Measurements from ENCODE around the gene SPINT3. TPM values are rescaled to one million over a fixed set of nuclear protein-coding genes. Genes with fewer than 3 reads are reported as not detected.

SPINT3 gene
- total RNA-seq, 4 donors from 2014 or later: not detected

- intact Hi-C loops (cut with DNase I; ENCODE audit: low total_unique reads): no loop called here
- DNase-seq (ENCODE audit: low spot score in 2 of 2): no peak
These were observed 45.8 kb downstream of the SPINT3 start, which contains the start of gene WFDC2 for GRCh38 chr20:45469336-45470261. TSS of gene WFDC2 (plus strand) at chr20:45469753. CDS start at chr20:45469782, 29 bp downstream.

GRCh38 chr20:45467861-45468260, 47.6 kb downstream of the SPINT3 start:
- TF ChIP-seq POLR2A (IDR thresholded peaks at IDR 0.05): no peak
- TF ChIP-seq, protein P1, sequence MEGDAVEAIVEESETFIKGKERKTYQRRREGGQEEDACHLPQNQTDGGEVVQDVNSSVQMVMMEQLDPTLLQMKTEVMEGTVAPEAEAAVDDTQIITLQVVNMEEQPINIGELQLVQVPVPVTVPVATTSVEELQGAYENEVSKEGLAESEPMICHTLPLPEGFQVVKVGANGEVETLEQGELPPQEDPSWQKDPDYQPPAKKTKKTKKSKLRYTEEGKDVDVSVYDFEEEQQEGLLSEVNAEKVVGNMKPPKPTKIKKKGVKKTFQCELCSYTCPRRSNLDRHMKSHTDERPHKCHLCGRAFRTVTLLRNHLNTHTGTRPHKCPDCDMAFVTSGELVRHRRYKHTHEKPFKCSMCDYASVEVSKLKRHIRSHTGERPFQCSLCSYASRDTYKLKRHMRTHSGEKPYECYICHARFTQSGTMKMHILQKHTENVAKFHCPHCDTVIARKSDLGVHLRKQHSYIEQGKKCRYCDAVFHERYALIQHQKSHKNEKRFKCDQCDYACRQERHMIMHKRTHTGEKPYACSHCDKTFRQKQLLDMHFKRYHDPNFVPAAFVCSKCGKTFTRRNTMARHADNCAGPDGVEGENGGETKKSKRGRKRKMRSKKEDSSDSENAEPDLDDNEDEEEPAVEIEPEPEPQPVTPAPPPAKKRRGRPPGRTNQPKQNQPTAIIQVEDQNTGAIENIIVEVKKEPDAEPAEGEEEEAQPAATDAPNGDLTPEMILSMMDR (IDR thresholded peaks at IDR 0.05): no peak
- H3K4me3 ChIP-seq (ENCODE audit: low read depth, poor library complexity, severe bottlenecking): no peak overlapping the region
- DNase-seq (ENCODE audit: low spot score in 2 of 2): no peak
- intact Hi-C loops (cut with DNase I; ENCODE audit: low total_unique reads): no loop called here
- WGBS, 2 donors: 41 to 59% methylated on average over 3 of the region's 3 CpGs

More at GRCh38 chr20:45469336-45470261, 45.8 kb downstream of the SPINT3 start, which contains the start of gene WFDC2:
- WGBS, 2 donors: 4 to 6% methylated on average over 53 of the region's 54 CpGs
- TF ChIP-seq, protein P1 (IDR thresholded peaks at IDR 0.05): no peak
- no peak for TF ChIP-seq POLR2A (IDR thresholded peaks at IDR 0.05)
- peak within 1 kb of the TSS; percentile 2 for H3K4me3 ChIP-seq (ENCODE audit: low read depth, poor library complexity, severe bottlenecking)

DNA sequence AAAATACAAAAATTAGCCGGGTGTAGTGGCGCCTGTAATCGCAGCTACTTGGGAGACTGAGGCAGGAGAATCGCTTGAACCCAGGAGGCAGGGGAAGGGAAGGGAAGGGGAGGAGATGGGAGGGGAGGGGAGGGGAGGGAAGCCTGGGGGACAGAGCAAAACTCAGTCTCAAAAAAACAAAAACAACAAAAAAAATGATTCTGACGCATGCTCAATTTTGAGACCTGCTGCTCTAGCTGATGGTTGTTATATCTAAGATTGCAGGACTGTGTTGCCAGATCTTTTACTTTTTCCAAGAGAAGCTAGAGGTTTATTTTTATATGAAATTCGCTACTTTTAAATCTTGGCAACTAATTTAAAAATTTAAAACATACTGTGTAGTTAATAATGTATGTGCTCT, 48.2 kb downstream of the SPINT3 start:
- TF ChIP-seq, protein P1 (IDR thresholded peaks at IDR 0.05): no peak
- WGBS, 2 donors: 90 to 97% methylated on average over 6 of the region's 6 CpGs
- DNase-seq (ENCODE audit: low spot score in 2 of 2): no peak
- H3K4me3 ChIP-seq (ENCODE audit: low read depth, poor library complexity, severe bottlenecking): no peak overlapping the region
- intact Hi-C loops (cut with DNase I; ENCODE audit: low total_unique reads): no loop called here

DNA sequence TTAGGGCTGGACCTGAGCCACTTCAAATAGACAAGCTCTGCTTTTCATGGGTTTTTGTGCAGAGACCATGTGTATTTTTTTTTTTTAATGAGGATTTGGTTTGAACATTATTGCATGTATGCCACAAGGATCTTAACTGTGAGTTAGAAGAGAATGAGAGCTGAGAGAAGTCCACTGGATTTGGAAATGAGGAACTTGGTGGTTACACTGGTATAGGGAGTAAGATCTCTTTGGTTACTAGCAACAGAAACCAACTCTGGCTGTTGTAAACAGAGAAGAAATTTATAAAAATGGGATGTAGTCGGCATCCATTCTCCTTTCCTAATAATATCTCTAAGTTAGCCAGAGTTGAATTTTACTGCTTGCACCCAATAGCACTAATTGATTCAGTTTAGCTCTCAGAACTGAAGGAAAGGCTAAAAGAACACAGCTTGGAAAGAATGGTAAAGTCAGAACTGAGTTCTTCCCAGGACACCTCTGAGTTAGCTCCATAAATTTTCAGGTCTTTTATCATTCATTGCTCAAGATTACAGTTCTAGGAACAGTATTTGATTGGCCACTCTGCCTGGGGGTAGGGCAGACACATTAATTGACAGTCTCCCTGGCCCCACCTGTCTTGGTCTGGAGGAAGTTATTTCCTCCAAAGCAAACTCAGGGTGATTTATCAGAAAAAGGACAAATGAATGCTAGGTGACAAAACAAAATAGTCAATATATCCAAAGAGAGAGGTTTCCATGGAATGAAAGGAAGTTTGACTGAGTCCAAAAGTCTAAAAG, 49.7 kb downstream of the SPINT3 start:
- 68% methylated on average over 1 of the region's 1 CpG for WGBS, 2 donors

DNA sequence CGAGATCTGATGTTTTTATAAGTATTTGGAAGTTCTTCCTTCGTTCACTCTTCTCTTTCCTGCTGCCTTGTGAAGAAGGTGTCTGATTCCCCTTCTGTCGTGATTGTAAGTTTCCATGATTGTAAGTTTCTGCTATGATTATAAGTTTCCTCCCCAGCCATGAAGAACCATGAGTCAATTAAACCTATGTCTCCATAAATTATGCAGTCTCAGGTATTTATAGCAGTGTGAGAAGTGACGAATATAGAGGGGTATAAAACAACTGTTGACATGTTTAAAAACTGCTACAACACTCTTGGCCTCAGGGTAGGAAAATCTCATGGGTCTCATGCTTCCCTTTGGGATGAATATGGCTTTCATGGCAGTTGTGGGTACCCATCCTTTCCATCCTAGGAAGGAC, 51.7 kb downstream of the SPINT3 start:
- WGBS, 2 donors: 60 to 74% methylated on average over 4 of the region's 4 CpGs
- DNase-seq (ENCODE audit: low spot score in 2 of 2): no peak
- intact Hi-C loops (cut with DNase I; ENCODE audit: low total_unique reads): no loop called here
- no peak overlapping the region for H3K4me3 ChIP-seq (ENCODE audit: low read depth, poor library complexity, severe bottlenecking)
- TF ChIP-seq, protein P1 (IDR thresholded peaks at IDR 0.05): no peak
- TF ChIP-seq POLR2A (IDR thresholded peaks at IDR 0.05): no peak

More for the DNA sequence above, 49.7 kb downstream of the SPINT3 start:
- no peak overlapping the region for H3K4me3 ChIP-seq (ENCODE audit: low read depth, poor library complexity, severe bottlenecking)
- TF ChIP-seq, protein P1 (IDR thresholded peaks at IDR 0.05): no peak
- no peak for TF ChIP-seq POLR2A (IDR thresholded peaks at IDR 0.05)
- DNase-seq (ENCODE audit: low spot score in 2 of 2): no peak
- intact Hi-C loops (cut with DNase I; ENCODE audit: low total_unique reads): no loop called here

Measured in lower leg skin (tissue), 4 donors.